HG03025 (cell line): ENCODE measurements around the gene SLC7A10.
"Not testable (repeated sequence)": the region's sequence is repeated elsewhere in the genome, so short reads cannot be mapped to it uniquely, and the experiment has no call there.

Experiments used
- ATAC-seq: cut with Tn5 transposase; IDR thresholded peaks from one replicate; pipeline ENCODE4 v1.9.1; 2021; ENCODE audit warnings: mild to moderate bottlenecking, moderate library complexity; ENCODE audit not compliant: unreplicated experiment, low FRiP score

The SLC7A10 gene

GRCh38 chr19:33204136-33204973 lies 21.3 kb downstream of the SLC7A10 start:
- ATAC-seq = no peak

GRCh38 chr19:33203529-33203928 lies 22.1 kb downstream of the SLC7A10 start:
- ATAC-seq = no peak

GRCh38 chr19:33202546-33203507 lies 22.8 kb downstream of the SLC7A10 start:
- ATAC-seq = no peak

- ATAC-seq = no peak
These were observed 23.6 kb downstream of the SLC7A10 start for GRCh38 chr19:33201886-33202545.

GRCh38 chr19:33201473-33201872 lies 24.2 kb downstream of the SLC7A10 start:
- ATAC-seq = no peak

GRCh38 chr19:33199441-33200265 lies 26.0 kb downstream of the SLC7A10 start:
- no peak for ATAC-seq

GRCh38 chr19:33198169-33198568 lies 27.5 kb downstream of the SLC7A10 start:
- no peak for ATAC-seq

GRCh38 chr19:33197591-33198000 lies 28.1 kb downstream of the SLC7A10 start:
- ATAC-seq = no peak

GRCh38 chr19:33196446-33197193 lies 29.0 kb downstream of the SLC7A10 start:
- ATAC-seq = no peak

GRCh38 chr19:33195645-33196347 lies 29.9 kb downstream of the SLC7A10 start:
- no peak for ATAC-seq

GRCh38 chr19:33194886-33195644 lies 30.6 kb downstream of the SLC7A10 start:
- ATAC-seq = no peak

- no peak for ATAC-seq
These were observed 31.1 kb downstream of the SLC7A10 start for GRCh38 chr19:33194532-33194885.

GRCh38 chr19:33193865-33194362 lies 31.7 kb downstream of the SLC7A10 start, which contains the start of gene LRP3:
LRP3 (plus strand) TSS chr19:33194330; CDS start chr19:33194786, 456 bp downstream.
- ATAC-seq = no peak

- no peak for ATAC-seq
These were observed 32.3 kb downstream of the SLC7A10 start for GRCh38 chr19:33193269-33193864.

GRCh38 chr19:33192010-33192409 lies 33.6 kb downstream of the SLC7A10 start:
- no peak for ATAC-seq

- ATAC-seq = no peak
These were observed 34.1 kb downstream of the SLC7A10 start for GRCh38 chr19:33191501-33191900.

GRCh38 chr19:33191092-33191491 lies 34.6 kb downstream of the SLC7A10 start:
- ATAC-seq = not testable (repeated sequence)
